Activated naive CD8-positive, alpha-beta T cell (primary cell): ENCODE results near the gene PTPN4.

ENCODE experiments used
- H3K27ac Mint-ChIP-seq: one replicate; pipeline ENCODE4 v1.8.0; 2021; ENCODE audit warnings: mixed read lengths
- H3K27me3 Mint-ChIP-seq: one replicate; pipeline ENCODE4 v1.8.0; 2021; ENCODE audit warnings: mixed read lengths
- H3K36me3 Mint-ChIP-seq: one replicate; pipeline ENCODE4 v1.8.0; 2021; ENCODE audit warnings: mixed read lengths
- H3K4me1 Mint-ChIP-seq: one replicate; pipeline ENCODE4 v1.8.0; 2021; ENCODE audit warnings: low read depth, mixed read lengths
- H3K4me3 Mint-ChIP-seq: one replicate; pipeline ENCODE4 v1.8.0; 2021; ENCODE audit warnings: mild to moderate bottlenecking, mixed read lengths
- H3K9me3 Mint-ChIP-seq: one replicate; pipeline ENCODE4 v1.8.0; 2021; ENCODE audit warnings: low read depth, mixed read lengths

PTPN4 gene

GRCh38 chr2:119745566-119745965, 14.2 kb upstream of the PTPN4 start:
- Mint-ChIP-seq H3K4me1 (no peaks in the 10 kb centered on the region), H3K27me3 (no peaks in the 10 kb centered on the region), H3K27ac (no peak overlapping the region), H3K9me3 (no peaks in the 10 kb centered on the region), H3K36me3 (no peaks in the 10 kb centered on the region), H3K4me3 (no peak overlapping the region)

- Mint-ChIP-seq H3K27me3 (no peaks in the 10 kb centered on the region), H3K36me3 (peaks cover 3% of the 10 kb centered on the region), H3K4me1 (no peaks in the 10 kb centered on the region), H3K9me3 (no peaks in the 10 kb centered on the region), H3K27ac (no peak overlapping the region), H3K4me3 (no peak overlapping the region)
Measured at GRCh38 chr2:119746836-119747686, 12.7 kb upstream of the PTPN4 start.

DNA sequence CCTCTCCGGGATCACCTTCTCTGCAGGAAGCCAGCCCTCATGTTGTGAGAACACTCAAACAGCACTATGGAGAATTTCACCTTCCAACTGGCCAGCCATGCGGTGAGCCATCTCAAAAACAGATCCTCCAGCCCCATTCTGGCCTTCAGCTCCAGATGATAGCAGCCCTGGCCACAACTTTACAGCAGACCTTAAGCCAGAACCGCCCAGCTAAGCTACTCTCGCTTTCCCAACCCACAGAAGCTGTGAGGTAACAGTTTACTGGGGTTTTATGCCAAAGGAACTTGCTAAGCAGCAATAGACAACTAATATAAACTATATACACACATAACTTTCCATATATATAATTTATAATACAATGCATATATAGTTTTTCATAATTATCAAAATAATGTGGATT, 11.6 kb upstream of the PTPN4 start:
- no peaks in the 10 kb centered on the region for H3K4me1 Mint-ChIP-seq
- H3K9me3 Mint-ChIP-seq = no peaks in the 10 kb centered on the region
- H3K27ac Mint-ChIP-seq = no peak overlapping the region
- no peak overlapping the region for H3K4me3 Mint-ChIP-seq
- H3K27me3 Mint-ChIP-seq = no peaks in the 10 kb centered on the region
- peaks cover 3% of the 10 kb centered on the region for H3K36me3 Mint-ChIP-seq

DNA sequence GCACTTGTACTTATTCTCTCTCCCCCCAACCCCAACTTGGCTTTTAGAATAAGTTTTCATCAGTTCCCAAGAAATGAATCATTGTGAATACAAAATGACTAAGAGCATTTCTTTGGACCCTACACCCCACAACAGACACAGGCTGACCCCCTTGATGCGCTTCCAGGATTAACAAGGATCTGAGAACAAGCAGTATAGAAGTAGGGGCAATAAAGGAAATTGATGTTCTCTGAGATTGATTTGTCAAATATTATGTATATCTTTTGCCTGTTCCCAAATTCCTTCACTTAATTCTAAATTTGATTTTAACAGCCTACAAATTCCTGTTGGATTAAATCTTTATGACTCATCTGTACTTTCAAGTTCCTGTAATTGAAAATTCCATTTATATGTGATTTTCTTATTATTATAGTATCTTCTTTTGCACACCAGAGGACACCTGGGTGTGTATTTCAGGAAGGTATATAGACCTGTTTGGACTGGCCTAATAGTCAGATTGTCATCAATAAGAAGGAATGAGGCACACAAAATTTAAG, 10.2 kb upstream of the PTPN4 start:
- Mint-ChIP-seq H3K27me3 (no peaks in the 10 kb centered on the region), H3K4me1 (peaks cover 3% of the 10 kb centered on the region), H3K36me3 (peaks cover 3% of the 10 kb centered on the region), H3K9me3 (no peaks in the 10 kb centered on the region), H3K27ac (no peak overlapping the region), H3K4me3 (no peak overlapping the region)

DNA sequence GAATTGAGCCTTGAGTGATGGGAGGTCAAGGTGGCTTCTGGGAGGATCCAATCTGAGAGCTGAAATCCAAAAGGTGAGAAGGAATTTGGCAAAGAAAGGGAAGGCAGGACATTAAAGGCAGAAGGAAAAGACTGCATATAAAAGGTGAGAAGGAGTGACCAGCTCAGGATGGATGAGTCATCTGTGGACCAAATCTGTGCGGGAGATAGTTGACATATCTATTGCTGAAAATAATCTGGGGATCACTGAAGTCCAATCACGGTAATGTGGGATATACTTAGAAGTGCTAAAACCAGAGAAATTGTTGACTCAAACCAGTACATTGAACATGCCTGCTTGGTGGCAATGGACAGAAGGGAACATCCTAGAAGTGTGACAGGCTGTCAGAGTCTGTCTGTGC, 8.0 kb upstream of the PTPN4 start:
- Mint-ChIP-seq H3K9me3 (no peaks in the 10 kb centered on the region), H3K27me3 (no peaks in the 10 kb centered on the region)

DNA sequence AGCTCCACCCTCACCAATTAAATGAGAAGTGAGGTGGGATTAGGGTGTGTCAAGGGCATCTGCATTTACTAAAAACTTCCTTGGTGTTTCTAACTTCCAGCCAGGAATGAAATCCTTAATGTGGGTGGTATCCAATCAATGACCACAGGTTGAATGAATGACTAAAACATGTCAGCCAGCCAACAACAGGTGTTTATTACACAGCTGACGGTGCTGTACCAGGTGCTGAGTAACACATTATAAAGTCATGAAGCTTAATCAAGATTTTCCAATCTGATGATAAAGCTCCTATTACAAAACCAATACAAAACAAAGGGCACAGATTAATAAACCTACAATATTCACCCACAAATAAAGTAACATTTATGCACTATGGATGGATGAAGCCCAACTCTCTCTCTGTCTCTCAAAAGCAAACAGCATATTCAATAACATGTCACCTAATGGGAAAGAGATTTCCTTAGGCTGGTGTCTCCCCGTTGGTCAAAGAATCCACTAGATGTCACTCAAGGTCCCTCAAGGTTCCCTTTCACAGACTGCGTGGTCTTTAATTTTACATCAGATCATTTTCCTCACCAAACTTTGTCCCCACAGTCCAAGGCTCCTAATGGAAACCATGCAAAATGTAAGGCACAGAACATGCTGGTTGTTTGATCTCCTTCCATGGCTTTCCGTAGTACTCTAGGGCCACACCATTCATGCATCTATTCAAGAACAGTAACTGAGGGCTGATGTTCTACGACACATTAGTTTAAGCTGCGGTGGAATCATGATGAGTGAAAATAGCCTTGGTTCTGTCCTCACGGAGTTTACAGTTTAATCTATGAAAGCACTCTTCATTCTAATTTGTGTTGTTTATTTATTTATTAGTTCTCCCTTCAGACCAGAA, 6.4 kb upstream of the PTPN4 start:
- Mint-ChIP-seq H3K27ac (no peak overlapping the region), H3K9me3 (no peaks in the 10 kb centered on the region), H3K4me1 (peaks cover 20% of the 10 kb centered on the region), H3K4me3 (no peak overlapping the region), H3K36me3 (peaks cover 3% of the 10 kb centered on the region), H3K27me3 (no peaks in the 10 kb centered on the region)

More for the DNA sequence above, 8.0 kb upstream of the PTPN4 start:
- H3K27ac Mint-ChIP-seq = no peak overlapping the region
- H3K4me1 Mint-ChIP-seq = peaks cover 11% of the 10 kb centered on the region
- no peak overlapping the region for H3K4me3 Mint-ChIP-seq
- peaks cover 3% of the 10 kb centered on the region for H3K36me3 Mint-ChIP-seq

DNA sequence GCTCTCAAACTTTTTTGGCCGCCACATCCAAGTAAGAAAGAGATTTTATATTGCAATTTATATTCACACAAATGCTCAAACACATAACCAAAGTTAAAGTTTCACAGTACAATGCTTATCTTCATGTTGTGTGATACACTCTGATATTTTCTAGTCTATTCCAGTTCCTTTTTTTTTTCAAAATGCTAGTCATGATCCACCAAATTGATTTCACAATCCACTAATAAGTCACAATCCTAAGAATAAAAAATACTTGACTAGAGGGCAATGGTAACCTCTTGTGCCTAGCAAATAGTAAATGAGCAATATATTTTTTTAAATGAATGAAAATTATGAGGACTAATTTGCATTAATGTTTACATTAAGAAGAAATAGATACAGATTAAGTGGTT, 5.8 kb upstream of the PTPN4 start:
- Mint-ChIP-seq H3K27ac (no peak overlapping the region), H3K4me1 (peaks cover 27% of the 10 kb centered on the region), H3K4me3 (no peak overlapping the region), H3K27me3 (no peaks in the 10 kb centered on the region), H3K9me3 (no peaks in the 10 kb centered on the region), H3K36me3 (peaks cover 3% of the 10 kb centered on the region)

- no peaks in the 10 kb centered on the region for H3K9me3 Mint-ChIP-seq
- no peaks in the 10 kb centered on the region for H3K27me3 Mint-ChIP-seq
Measured at GRCh38 chr2:119755906-119756305, 3.8 kb upstream of the PTPN4 start.

DNA sequence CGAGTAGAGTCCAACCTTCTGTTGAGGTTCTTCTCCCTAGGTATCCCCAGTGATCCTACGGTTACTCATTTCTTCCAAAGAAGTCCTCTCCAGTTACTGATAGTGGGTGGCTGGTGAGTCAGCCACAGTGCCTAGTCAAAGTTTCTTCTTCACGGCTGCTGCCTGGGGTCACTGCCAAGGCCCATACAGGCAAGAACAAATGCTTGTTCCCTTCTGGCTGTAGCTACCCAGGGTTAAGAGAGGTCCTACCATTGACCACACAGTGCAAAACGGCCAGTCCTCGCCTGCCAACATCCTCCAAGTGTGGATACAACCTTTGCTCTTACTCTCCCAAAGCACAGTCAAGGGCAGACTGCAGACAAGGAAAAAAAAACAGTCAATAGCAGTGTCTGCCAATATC, 2.9 kb upstream of the PTPN4 start:
- Mint-ChIP-seq H3K9me3 (no peaks in the 10 kb centered on the region), H3K27me3 (no peaks in the 10 kb centered on the region), H3K4me3 (no peak overlapping the region)

More at GRCh38 chr2:119755906-119756305, 3.8 kb upstream of the PTPN4 start:
- Mint-ChIP-seq H3K4me1 (peaks cover 31% of the 10 kb centered on the region), H3K36me3 (peaks cover 3% of the 10 kb centered on the region), H3K27ac (no peak overlapping the region), H3K4me3 (no peak overlapping the region)

GRCh38 chr2:119758881-119759450, 756 bp upstream of the PTPN4 start:
- no peaks in the 10 kb centered on the region for H3K9me3 Mint-ChIP-seq

More for the DNA sequence above, 2.9 kb upstream of the PTPN4 start:
- H3K27ac Mint-ChIP-seq = peak overlapping the region; percentile 61
- H3K36me3 Mint-ChIP-seq = peaks cover under 1% of the 10 kb centered on the region
- peaks cover 39% of the 10 kb centered on the region for H3K4me1 Mint-ChIP-seq

GRCh38 chr2:119760237-119760955, 674 bp downstream of the PTPN4 start:
- peak overlapping the region; percentile 71 for H3K27ac Mint-ChIP-seq
- no peaks in the 10 kb centered on the region for H3K9me3 Mint-ChIP-seq
- H3K36me3 Mint-ChIP-seq = no peaks in the 10 kb centered on the region
- H3K27me3 Mint-ChIP-seq = no peaks in the 10 kb centered on the region
- peak overlapping the region; percentile 84 for H3K4me3 Mint-ChIP-seq
- peaks cover 67% of the 10 kb centered on the region for H3K4me1 Mint-ChIP-seq

More at GRCh38 chr2:119758881-119759450, 756 bp upstream of the PTPN4 start:
- H3K4me3 Mint-ChIP-seq = peak overlapping the region; percentile 92
- no peaks in the 10 kb centered on the region for H3K36me3 Mint-ChIP-seq
- peak overlapping the region; percentile 81 for H3K27ac Mint-ChIP-seq
- H3K27me3 Mint-ChIP-seq = no peaks in the 10 kb centered on the region
- H3K4me1 Mint-ChIP-seq = peaks cover 55% of the 10 kb centered on the region

GRCh38 chr2:119760956-119761275, 1.2 kb downstream of the PTPN4 start:
- Mint-ChIP-seq H3K4me1 (peaks cover 72% of the 10 kb centered on the region), H3K27me3 (no peaks in the 10 kb centered on the region), H3K4me3 (peak overlapping the region; percentile 84), H3K27ac (peak overlapping the region; percentile 71), H3K36me3 (peaks cover 4% of the 10 kb centered on the region), H3K9me3 (no peaks in the 10 kb centered on the region)

DNA sequence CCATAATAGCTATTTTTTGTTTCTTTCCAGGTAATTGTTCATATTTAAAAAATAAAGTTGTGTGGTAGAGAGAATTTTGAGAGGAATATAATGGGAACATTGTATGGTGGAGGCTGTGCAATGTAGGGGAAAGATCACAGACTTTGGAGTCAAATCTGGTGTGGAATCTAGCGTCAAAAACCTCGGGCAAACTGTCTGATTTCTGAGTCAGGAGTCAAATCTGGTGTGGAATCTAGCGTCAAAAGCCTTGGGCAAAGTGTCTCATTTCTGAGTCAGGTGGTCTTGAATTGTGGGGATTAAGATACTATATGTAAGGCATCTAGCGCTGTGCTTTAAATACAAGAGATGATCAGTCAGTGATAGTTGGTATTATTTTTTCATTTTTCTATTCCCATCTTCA, 5.1 kb downstream of the PTPN4 start:
- Mint-ChIP-seq H3K27ac (peak overlapping the region; percentile 64), H3K27me3 (no peaks in the 10 kb centered on the region), H3K4me1 (peaks cover 51% of the 10 kb centered on the region), H3K36me3 (peaks cover 4% of the 10 kb centered on the region), H3K9me3 (no peaks in the 10 kb centered on the region), H3K4me3 (no peak overlapping the region)

DNA sequence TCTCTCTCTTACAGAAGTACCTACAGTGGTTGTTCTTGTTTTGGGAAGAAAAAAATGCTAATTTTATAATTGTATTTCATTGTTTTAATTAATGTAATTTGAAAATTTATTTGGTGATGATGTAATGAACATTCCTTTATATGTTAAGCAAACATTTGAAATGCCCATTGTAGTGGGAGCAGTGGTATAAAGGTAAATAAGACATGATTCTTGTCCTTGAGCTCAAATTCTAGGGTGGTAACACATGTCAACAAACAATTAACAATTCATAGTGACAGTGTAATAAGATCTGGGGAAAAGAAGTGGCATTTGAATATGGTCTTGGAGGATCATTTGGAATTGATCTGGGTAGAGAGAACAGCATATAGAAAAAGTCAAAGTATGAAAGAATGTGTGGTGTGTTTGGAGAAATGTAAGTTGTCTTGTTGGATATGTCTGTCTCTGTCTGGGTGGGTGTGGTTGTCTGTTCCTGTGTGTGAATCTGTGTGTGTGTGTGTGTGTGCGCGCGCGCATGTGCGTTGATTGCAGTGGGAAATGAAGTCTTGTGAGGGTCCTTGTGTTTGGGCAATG, 5.8 kb downstream of the PTPN4 start:
- Mint-ChIP-seq H3K27ac (peak overlapping the region; percentile 22), H3K4me1 (peaks cover 51% of the 10 kb centered on the region), H3K27me3 (no peaks in the 10 kb centered on the region), H3K4me3 (no peak overlapping the region), H3K36me3 (peaks cover 4% of the 10 kb centered on the region), H3K9me3 (no peaks in the 10 kb centered on the region)
